RWPE1 (cell line): Measurements from ENCODE around the gene OARD1.
"Not testable (repeated sequence)": the region's sequence is repeated elsewhere in the genome, so short reads cannot be mapped to it uniquely, and the experiment has no call there.

Experiments
- CTCF ChIA-PET: fragments of 350-600 bp; sonication (Branson Sonifier 250); formaldehyde crosslinking; extraction: SDS; loops from one replicate; lab custom pipeline; 2021; lab: Yijun Ruan, JAX
- POLR2A ChIA-PET: fragments of 400-600 bp; formaldehyde crosslinking; extraction: SDS; loops from one replicate; lab custom pipeline; 2020; ENCODE audit warnings: antibody characterized with exemption; ENCODE audit not compliant: low non-redundant PET; lab: Yijun Ruan, JAX
- DNase-seq: peaks from one replicate; pipeline ENCODE4 v3.0.0; 2012; ENCODE audit warnings: low spot score
- H3K27ac ChIP-seq: fragments of 450-650 bp; 2 replicates; pipeline ENCODE4 v1.5.1; 2017
- TF ChIP-seq, protein P1 (sequence below): fragments of 450-650 bp; conservative IDR thresholded peaks from 2 replicates; pipeline ENCODE4 v1.5.1; 2017; ENCODE audit warnings: low read depth, mild to moderate bottlenecking

The OARD1 gene, protein sequence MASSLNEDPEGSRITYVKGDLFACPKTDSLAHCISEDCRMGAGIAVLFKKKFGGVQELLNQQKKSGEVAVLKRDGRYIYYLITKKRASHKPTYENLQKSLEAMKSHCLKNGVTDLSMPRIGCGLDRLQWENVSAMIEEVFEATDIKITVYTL

DNA sequence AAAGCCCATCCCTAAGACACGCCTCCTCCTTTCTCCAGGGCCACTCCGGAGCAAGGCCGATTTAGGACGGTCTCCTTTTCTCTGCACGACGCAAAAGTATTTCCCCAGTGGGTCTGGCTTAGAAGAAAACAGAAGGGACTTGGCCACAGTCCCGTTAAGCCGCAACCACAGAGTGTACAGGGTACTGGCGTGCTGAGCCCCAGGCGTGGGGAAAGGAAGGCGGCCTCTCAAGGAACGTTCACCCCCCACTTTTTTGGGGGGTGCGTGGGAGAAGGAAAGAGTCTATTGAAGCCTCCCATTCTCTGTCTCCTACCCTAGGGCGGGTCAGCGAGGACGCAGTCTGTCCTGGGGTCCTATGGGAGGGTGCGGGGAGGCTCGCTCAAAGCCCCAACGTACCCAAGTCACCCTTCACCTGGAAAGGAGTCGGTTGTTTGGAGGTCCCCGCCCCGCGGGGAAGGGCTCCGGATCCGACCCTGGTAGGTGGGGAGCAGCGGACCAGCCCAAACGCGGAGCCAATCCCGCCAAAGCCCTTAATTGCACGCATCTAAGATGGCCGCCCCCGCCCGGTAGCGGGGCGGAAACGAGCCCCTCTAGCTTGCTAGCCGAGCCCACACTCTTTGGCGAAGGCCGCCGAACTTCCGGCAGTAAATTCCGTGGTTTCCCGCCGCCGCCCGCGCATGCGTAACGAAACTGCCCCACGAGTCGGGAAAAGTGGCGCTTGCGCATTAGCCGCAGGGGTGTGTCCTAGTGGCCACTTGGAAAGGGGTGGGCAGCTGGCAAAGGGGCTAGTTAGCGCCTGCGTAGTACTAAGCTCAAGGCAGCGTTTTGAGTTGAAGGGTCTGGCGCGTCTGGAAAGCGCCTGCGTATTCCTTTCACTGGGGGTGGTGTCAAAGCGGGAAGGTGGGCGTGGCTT lies at the start of gene OARD1:
Gene OARD1 (minus strand): TSS at position 434 of the 913 bp plus-strand sequence. CDS start 722 bp downstream, outside the sequence.
- ChIA-PET CTCF (interaction anchor here (0.7 kb wide), 2 partner anchors 106 to 1725 kb away, joined by 3 read pairs; no protein-coding TSS in a partner anchor), POLR2A (interaction anchor here (0.6 to 1.1 kb wide), 2 partner anchors 27 to 634 kb away, joined by 3 to 4 read pairs; no protein-coding TSS in a partner anchor)
- DNase-seq: peak; percentile 99
- TF ChIP-seq, protein P1, sequence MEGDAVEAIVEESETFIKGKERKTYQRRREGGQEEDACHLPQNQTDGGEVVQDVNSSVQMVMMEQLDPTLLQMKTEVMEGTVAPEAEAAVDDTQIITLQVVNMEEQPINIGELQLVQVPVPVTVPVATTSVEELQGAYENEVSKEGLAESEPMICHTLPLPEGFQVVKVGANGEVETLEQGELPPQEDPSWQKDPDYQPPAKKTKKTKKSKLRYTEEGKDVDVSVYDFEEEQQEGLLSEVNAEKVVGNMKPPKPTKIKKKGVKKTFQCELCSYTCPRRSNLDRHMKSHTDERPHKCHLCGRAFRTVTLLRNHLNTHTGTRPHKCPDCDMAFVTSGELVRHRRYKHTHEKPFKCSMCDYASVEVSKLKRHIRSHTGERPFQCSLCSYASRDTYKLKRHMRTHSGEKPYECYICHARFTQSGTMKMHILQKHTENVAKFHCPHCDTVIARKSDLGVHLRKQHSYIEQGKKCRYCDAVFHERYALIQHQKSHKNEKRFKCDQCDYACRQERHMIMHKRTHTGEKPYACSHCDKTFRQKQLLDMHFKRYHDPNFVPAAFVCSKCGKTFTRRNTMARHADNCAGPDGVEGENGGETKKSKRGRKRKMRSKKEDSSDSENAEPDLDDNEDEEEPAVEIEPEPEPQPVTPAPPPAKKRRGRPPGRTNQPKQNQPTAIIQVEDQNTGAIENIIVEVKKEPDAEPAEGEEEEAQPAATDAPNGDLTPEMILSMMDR: no peak
- H3K27ac ChIP-seq: peak within 1 kb of the TSS; percentile 100

- ChIA-PET CTCF (interaction anchor here (0.7 kb wide), 1 partner anchor 17 kb away, joined by 4 read pairs; no protein-coding TSS in a partner anchor), POLR2A (no interaction called here)
- H3K27ac ChIP-seq: no peak overlapping the region
- DNase-seq: no peak
- TF ChIP-seq, protein P1: no peak
Measured at GRCh38 chr6:41120058-41120457, 47.9 kb upstream of the OARD1 start.

DNA sequence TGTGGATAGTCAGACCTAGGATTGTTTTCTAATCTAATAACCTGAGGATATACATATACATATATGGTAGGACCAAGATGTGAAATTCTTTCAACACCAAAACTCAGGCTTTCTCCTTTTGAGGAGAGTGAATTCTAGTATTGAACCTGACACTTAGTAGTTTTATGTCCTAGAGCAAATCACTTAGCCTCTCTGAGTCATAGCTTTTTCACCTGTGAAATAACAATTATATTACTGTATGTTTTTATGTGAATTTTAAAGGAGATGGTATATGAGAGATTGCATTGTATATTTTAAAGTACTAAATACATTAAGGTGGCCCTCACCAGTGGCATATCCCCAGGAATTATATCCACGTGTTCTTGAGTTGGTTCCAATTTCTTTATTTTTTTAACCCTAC lies 47.4 kb upstream of the OARD1 start:
- no peak for DNase-seq
- ChIA-PET CTCF (no interaction called here), POLR2A (no interaction called here)
- H3K27ac ChIP-seq: no peak overlapping the region
- TF ChIP-seq, protein P1: no peak

- DNase-seq, H3K27ac ChIP-seq, CTCF ChIA-PET, POLR2A ChIA-PET: not testable (repeated sequence)
Measured at GRCh38 chr6:41115027-41115426, 42.9 kb upstream of the OARD1 start.

DNA sequence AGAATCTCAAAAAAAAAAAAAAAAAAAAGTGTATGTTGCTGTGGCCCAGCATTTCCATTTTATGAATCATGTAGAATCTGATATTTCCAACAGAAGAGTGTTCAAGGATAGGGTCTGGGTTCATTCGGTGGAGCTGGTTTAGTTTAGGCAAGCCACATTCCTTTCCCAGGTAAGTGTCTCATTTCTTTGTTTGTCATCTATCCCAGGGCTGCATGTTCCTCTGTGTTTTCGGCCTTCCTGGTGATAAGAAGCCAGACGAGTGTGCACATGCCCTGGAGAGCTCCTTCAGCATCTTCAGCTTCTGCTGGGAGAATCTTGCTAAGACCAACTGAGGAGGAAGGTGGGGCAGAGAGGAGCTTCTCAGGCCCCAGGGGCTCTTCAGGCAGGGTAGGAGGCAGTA lies 38.9 kb upstream of the OARD1 start:
- TF ChIP-seq, protein P1: no peak
- POLR2A ChIA-PET: no interaction called here
- DNase-seq: peak; percentile 54
- peak overlapping the region; percentile 33 for H3K27ac ChIP-seq
- CTCF ChIA-PET: interaction anchor here (0.6 kb wide), 1 partner anchor 259 kb away, joined by 3 read pairs; no protein-coding TSS in a partner anchor

DNA sequence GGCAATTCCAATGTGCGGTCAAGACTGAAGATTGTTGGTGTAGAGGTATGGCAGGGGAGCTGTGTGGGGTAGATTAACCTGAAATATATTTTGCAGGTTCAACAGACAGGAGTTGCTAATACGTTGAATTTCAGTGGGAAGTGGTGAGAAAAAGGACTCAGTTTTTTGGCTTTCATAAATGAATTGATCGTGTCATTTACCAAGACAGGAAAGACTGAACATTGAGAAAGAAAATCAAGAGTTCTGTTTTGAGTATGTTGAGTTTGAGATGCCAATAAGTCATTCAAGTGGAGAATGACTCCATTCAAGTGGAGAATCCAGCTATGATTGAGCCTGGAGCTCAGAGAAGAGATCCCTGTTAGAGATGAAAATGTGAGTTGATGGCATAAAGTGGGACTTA lies 31.7 kb upstream of the OARD1 start:
- no peak overlapping the region for H3K27ac ChIP-seq
- ChIA-PET CTCF (interaction anchor here (1.6 kb wide), 1 partner anchor 11 kb away, joined by 4 read pairs; no protein-coding TSS in a partner anchor), POLR2A (no interaction called here)
- DNase-seq: no peak
- TF ChIP-seq, protein P1: no peak
